Femur (tissue), 1 donor: Measurements from ENCODE around the gene TPGS1.

Experiments
- DNase-seq: peaks from one replicate; pipeline ENCODE4 v3.0.0-alpha.2; 2017

TPGS1 gene

GRCh38 chr19:522726-523125, 15.4 kb downstream of the TPGS1 start:
- peak; percentile 19 for DNase-seq

- DNase-seq: peak; percentile 32
Measured at GRCh38 chr19:524062-524674, 16.9 kb downstream of the TPGS1 start.

DNA sequence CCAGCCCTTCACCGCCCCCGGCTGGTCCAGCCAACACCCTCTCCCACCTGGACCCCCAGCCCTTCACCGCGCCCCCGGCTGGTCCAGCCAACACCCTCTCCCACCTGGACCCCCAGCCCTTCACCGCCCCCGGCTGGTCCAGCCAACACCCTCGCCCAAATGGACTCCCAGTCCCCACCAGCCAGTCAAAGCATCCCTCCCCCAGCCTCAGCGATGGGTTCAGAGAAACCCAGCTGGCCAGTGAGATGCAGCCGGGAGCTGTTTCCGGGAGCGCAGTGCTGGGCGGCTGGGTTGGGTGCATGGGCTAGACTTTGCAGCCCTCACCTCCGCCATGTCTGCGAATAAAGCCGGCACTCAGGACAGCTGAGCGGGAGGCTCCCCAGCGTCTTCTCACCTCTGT, 17.7 kb downstream of the TPGS1 start:
- DNase-seq: peak; percentile 19

DNA sequence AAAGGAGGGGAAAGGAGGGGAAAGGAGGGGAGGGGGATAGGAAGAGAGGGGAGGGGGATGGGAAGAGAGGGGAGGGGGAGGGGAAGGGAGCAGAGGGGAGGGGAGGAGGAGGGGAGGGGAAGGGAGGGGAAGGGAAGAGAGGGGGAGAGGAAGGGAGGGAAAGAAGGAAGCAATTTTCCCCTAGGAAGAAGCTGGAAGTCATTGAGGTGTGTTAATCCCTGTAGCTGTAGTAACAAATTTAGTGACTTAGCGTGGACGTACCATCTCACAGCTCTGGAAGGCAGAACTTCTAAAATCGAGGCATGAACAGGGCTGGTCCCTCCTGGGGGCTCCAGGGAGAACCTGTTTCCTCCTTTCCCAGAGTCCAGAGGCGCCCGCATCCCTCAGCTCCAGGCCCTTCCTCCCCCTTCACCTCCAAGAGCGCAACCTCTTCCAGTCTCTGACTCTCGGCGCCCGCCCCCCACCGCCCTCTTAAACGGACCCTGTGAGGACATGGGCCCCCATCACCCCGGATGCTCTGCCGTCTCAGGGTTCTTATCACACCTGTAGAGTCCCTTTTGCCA, 18.6 kb downstream of the TPGS1 start:
- no peak for DNase-seq

DNA sequence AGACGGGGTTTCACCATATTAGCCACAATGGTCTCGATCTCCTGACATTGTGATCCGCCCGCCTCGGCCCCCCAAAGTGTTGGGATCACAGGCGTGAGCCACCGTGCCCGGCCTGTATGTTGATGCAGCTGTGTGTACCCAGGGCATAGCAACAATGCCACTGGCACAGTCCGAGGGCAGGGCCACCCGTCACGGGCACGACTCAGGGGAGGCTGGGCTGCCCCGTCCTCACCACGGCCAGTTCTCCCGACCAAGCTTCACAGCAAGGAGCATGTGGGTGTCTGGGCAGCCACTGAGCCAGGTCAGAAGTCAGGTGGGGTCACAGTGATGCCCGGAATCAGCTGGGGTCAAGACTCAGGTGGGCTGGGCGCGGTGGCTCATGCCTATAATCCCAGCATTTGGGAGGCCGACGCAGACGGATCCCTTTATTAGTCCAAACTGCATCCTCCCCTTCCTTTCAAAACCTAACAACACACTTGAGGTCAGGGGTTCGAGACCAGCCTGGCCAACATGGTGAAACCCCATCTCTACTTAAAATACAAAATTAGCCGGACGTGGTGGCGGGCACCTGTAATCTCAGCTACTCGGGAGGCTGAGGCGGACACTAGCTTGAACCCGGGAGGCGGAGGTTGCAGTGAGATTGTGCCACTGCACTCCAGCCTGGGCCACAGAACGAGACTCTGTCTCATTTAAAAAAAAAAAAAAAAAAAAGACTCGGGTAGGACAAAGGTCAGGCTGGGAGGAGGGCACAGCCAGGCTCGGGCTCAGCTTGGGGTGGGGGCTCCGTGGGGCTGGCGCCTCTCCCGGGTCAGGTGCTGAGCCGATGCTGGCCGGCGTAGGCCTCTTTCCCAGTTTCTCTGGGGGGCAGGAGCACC, 23.1 kb downstream of the TPGS1 start:
- DNase-seq: peak; percentile 28

- DNase-seq: peak; percentile 93
Measured at GRCh38 chr19:531009-531752, 23.9 kb downstream of the TPGS1 start.

DNA sequence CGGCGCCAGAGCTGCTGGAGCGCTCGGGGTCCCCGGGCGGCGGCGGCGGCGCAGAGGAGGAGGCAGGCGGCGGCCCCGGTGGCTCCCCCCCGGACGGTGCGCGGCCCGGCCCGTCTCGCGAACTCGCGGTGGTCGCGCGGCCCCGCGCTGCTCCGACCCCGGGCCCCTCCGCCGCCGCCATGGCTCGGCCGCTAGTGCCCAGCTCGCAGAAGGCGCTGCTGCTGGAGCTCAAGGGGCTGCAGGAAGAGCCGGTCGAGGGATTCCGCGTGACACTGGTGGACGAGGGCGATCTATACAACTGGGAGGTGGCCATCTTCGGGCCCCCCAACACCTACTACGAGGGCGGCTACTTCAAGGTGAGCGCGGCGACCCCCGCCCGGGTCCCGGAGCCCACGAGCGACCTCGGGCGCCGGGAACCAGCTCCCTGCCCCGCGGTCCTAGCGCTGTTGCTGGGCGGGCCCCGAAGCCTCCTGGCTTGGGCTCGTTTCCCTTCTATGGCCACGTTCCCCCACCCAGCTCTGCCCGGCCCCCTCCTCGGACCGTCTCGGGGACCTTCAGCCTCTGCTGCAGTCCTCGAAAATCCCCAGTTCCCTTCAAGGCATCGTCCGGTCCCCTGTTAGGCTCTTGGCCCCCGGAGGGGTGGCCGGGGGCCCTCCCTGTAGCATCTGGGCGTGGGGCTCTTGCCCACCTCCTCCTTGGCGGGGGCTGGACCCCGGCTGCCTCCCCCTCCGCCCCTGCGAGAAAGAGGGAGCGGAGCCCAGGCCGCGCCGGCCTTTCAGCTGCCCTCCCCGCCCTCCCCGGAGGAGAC, 24.7 kb downstream of the TPGS1 start, which contains the start of gene CDC34:
Gene CDC34 (plus strand): TSS at position 8 of the 808 bp plus-strand sequence. CDS start 172 bp downstream, at position 180.
- no peak for DNase-seq

DNA sequence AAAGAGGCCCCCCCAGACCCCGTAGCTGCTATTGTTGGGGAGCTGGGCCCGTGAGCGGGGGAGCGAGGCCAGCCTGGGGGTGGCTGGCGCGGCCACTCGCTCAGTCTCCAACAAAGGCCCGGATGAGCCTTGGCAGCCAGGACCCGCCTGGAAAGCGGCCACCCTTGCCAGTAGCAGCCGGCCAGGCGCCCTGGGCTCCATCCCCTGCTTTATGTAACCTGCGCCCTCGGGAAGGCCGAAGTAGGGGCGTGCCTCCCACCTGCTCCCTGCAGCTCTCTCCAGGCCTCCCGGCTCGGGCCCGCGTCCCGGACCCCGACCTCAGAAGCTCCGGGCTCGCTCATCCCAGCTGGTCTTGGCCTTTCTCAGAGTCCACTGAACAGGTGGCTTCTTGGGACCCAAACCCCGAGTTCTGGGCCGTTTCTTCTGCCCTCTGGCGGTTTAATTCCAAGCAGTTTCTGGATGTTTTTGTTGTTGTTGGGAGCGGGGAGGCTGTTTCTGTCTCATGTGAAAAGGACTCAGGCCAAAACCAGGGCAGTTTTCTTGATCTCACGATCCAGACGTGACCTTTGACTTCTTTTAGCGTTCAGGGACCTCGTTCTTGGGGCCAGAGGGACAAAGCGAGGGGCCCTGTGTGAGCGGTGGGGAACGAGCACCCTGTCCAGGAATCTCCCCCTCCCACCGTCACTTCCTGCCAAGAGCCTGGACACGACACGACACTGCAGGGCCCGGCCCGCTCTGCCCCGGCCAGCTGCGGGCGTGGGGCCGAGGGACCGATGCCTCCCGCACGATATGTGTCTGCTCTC, 25.5 kb downstream of the TPGS1 start:
- peak; percentile 82 for DNase-seq

DNA sequence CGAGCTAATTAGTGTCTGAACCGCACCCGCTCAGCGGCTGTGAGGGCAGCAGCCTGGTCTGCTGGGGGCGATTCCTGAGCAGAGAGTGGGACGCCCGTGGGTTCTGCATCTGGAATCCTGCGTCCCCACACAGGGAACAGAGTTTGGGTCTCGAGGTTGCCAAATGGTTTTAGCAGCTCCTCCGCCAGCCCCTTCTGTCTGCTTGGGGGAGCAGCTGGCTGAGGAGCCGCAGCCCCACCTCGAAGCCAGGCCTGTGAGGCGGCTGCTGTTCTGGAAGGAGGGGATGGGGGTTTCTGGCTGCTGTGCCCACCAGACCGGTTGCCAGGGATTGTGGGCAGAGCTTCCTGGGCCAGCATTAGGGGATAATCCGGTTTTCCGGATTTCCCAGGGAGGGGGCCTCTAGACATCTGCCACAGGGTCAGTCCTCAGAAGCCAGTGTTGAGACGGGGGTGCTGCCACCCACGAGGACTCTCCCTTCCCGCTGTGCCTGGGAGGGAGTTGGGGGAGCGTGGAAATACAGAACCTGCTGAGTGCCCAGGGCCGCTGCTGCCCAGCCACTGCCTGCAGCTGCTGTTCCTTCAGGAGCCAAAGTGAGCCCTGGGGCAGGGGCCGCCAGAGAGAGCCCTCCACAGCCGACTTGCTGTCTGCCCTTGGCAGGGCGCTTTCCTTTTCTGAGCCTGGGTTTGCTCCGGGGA, 26.2 kb downstream of the TPGS1 start:
- peak; percentile 34 for DNase-seq

- DNase-seq: peak; percentile 24
Measured at GRCh38 chr19:534088-534487, 26.8 kb downstream of the TPGS1 start.

- DNase-seq: peak; percentile 26
Measured at GRCh38 chr19:535017-535835, 27.9 kb downstream of the TPGS1 start.

- peak; percentile 19 for DNase-seq
Measured at GRCh38 chr19:536031-536880, 29.0 kb downstream of the TPGS1 start.

DNA sequence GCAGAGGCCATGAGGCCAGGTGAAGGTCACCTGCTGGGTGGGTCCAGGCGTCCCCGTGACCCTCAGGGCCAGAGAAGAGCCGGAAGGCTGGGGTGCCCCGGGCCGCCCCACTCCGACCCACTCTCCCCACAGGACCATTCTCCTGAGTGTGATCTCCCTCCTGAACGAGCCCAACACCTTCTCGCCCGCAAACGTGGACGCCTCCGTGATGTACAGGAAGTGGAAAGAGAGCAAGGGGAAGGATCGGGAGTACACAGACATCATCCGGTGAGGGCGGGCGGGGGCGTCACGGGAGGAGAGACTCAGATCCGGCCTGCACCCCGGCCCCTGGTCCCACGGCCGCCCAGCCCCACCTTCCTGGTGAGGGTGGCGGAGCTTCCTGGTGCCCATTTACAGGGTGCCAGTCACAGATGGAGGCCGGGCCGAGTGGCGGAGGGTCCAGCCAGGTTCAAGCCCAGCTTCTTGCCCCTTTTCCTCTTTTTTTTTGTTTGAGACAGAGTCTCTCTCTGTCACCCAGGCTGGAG, 29.6 kb downstream of the TPGS1 start:
- DNase-seq: no peak

DNA sequence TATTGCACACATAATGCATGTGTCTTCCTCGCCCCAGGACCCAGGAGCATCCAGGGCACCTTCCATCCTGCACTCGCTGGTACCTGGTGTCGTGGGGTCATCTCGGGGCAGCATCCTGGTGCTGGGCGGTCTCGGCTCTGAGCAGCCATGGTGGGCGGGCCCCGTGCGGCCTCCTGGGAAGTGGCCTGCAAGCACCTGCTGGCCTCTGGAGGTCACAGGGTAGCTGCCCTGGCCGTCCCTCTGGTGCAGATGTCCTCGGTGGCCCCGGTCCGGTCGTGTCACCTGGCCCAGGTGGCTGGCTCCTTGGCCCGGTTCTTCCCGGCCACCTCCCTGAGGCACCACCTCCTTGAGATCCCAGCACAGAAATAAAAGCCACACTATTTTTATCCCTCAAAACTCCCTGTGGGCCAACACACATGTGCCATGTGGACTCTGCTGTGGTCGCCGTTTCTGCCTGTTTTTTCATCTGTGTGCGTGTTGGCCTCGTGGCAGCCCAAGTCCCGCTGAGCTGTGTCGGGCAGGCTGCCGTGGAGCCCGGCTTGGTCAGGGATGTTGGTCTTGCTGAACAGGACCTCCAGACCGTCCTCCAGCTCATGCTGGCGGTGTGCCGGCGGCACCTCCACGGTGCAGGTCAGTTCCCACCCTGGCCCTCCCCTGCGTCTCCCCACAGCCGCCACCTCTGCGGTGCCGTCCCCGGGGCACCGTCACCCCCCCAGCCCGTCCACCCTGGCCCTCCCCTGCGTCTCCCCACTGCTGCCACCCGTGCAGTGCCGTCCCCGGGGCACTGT, 31.5 kb downstream of the TPGS1 start:
- no peak for DNase-seq

GRCh38 chr19:539429-540030, 32.2 kb downstream of the TPGS1 start:
- no peak for DNase-seq

DNA sequence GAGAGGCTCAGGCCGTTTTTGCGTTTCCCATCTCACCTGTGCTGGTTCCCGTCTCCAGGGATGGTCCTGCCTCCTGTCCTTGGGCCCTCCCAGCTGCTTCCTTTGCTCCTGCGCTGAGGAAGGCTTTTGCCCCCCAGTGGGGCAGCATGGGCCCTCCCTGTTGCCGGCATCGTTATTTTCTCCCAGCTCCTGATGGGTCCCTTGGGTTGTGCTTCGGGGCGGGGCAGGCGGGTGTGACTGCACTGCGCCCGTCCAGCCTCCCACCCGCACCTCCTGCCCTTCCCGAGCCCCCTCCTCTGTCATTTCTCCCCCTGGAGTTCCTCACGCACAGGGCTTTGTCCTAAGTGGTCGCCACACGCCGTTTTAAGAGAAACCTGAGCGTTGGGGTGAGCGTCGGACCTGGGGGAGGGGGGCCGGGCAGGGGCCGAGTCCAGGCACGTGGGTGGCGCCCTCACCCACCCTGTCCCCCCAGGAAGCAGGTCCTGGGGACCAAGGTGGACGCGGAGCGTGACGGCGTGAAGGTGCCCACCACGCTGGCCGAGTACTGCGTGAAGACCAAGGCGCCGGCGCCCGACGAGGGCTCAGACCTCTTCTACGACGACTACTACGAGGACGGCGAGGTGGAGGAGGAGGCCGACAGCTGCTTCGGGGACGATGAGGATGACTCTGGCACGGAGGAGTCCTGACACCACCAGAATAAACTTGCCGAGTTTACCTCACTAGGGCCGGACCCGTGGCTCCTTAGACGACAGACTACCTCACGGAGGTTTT, 33.8 kb downstream of the TPGS1 start:
- DNase-seq: no peak
